Cerebellar cortex (tissue), 1 donor: Measurements from ENCODE around the gene ABCC9.

Source experiments
- DNase-seq: peaks from one replicate; pipeline ENCODE4 v3.0.0-alpha.2; 2015; ENCODE audit warnings: low spot score

The ABCC9 gene

GRCh38 chr12:21940549-21941505, at the start of gene ABCC9:
TSS of gene ABCC9 (minus strand) at chr12:21941426. CDS start at chr12:21936674, 4,752 bp downstream.
- DNase-seq, result no peak

DNA sequence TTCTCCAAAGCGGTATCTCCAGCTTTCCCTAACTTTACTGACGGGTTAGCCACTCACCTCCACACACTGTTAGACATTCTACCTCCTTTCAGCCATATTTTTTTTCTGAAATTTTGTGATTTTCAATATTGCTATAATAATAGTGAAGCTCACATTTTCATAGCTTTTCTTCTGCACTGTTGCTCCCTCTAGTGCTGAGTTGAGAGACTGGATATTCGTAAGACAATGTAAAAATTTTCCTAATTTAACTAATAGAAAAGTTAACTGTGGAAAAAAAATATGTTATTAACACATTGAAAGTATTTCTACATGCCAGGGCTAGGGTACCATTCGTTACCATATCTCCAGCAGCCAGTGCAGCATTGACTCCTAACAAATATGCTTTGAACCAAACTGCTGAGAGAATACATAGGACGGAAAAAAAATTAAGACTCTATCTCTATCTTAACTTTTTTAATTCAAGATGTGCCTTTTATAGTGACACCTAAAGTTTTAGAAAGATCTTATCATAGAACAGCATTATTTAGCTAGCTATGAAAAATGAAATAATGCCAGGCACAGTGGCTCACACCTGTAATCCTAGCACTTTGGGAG, 48.7 kb upstream of the ABCC9 start:
- peak; percentile 8 for DNase-seq

DNA sequence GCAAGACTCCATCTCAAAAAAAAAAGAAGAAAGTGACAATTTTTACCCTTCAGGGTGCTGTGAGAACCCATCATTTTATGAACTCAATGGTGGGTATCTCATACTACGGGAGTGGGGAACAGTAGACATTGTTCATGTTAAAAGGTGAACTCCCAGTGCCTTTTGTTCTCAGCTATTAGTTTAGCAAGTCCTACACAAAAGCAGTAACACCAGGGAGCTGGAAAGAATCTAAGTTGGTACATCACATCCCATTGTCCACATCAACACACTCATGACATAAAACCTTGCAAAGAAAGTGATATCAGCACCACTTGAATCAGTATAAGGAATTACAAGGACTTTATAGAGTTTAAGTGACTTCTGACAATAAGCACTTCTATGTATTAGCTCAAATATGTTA, 47.4 kb upstream of the ABCC9 start:
- no peak for DNase-seq

DNA sequence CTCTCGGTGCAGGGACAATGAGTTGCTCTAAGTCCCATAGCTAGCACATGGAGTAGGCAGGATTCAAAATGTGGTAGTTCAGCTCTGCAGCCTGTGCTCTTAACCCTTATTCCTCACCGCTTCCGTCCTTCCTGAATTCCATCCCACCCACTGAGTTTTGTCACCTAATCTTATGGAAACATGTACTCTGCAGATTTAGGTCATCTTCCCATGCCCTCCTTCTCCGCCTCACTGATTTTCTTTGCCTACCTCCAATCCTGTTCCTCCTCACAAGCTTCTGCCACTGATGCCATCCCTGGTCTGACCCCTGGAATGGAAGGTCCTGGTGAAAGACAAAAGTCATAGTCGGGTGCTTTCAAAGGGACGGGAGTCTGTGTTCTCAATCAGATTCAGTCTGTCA, 46.5 kb upstream of the ABCC9 start:
- DNase-seq, result no peak

DNA sequence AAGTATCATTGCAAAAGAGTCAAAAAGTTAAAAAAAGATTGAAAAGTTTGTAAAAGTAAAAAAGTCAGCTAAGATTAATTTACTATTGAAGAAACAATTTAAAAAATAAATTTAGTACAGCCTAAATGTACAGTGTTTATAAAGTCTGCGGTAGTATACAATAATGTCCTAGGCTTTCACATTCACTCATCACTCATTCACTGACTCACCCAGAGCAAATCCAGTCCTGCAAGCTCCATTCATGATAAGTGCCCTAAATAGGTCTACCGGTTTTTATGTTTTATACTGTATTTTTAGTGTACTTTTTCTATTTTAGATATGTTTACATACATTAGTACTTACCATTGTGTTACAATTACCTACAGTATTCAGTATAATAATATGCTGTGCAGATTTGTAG, 43.9 kb upstream of the ABCC9 start:
- DNase-seq, result no peak

DNA sequence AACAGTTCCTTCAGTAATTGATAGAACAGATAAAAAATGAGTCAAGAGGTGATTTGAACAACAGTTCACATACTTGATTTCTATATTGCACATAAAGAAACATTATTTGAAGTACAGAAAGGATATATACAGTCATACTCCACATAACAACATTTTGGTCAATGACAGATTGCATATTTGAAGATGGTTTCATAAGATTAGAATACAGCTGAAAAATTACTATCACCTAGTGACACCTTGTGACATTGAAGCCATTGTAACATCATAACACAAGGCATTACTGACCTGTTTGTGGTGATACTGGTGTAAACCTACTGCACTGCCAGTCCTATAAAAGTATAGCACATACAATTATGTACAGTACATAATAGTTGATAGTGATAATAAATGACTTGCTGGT, 43.1 kb upstream of the ABCC9 start:
- no peak for DNase-seq

- no peak for DNase-seq
Measured at GRCh38 chr12:21983095-21983494, 41.9 kb upstream of the ABCC9 start.

DNA sequence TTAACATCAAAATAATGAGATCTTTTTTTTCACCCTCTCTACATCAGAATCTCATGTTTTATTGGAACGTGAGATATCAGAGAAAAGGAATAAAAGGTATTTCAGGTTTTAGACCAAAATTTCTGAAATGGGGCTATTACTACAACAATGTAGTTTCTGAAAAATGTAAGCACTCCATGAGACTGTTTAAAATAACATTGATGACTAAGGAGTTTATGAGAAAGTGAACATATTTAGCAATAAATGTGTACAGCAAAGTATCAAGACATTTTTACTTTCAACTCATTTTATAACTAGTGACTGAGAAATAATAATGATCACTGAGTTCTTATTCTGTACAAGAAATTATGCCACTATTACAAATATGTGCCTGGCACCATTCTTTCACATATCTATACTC, 39.3 kb upstream of the ABCC9 start:
- DNase-seq, result no peak

DNA sequence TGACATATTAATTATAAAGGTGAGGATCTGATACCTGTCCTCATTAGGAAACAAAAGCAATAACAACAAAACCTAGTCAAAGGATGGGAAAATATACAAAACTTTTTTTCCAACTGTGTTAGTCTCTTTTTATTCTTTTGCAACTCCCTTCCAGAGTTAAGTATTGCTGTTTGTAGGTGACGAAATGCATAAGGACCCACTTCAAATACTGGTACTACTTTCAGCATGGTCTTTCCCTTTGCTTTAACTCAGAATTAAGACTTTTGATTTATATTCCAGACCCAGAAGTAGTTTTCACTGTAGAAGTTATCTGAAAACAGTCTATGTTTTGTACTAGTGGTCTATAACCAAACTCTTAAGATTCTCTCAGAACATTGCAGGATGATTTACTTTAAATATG, 34.1 kb upstream of the ABCC9 start:
- no peak for DNase-seq

- DNase-seq, result no peak
Measured at GRCh38 chr12:21973221-21973620, 32.0 kb upstream of the ABCC9 start.

- DNase-seq, result no peak
Measured at GRCh38 chr12:21972055-21972454, 30.8 kb upstream of the ABCC9 start.

- DNase-seq, result no peak
Measured at GRCh38 chr12:21971344-21971743, 30.1 kb upstream of the ABCC9 start.

GRCh38 chr12:21962821-21963220, 21.6 kb upstream of the ABCC9 start:
- no peak for DNase-seq

- DNase-seq, result no peak
Measured at GRCh38 chr12:21962236-21962635, 21.0 kb upstream of the ABCC9 start.

DNA sequence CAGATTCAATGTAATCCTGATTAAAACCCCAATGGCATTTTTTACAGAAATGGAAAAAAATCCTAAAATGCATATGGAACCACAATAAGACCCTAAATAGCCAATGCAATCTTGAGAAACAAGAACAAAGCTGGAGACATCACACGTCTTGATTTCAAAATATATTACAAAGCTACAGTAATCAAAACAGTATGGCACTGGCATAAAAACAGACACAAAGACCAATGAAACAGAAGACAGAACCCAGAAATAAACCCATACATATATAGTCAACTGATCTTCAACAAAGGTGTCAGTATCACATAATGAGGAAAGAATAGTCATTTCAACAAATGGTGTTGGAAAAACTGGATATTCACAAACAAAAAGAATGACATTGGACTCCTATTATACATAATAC, 9.4 kb upstream of the ABCC9 start:
- DNase-seq, result no peak

GRCh38 chr12:21949036-21949435, 7.8 kb upstream of the ABCC9 start:
- DNase-seq, result no peak

DNA sequence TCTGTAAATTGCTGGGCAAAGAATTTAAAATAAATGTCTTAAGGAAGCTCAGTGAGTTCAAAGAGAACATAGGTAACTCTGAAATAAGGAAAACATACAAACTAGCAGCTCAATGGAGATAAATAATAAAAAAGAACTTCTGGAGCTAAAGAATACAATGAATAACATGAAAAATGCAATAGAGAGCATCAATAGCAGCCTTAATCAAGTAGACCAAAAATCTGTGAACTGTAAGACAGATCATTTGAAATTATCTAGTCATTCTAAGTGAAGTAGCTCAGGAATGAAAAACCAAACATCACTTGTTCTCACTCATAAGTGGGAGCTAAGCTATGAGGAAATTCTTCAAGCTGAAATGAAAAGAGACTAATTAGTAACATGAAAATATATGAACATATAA, 5.8 kb upstream of the ABCC9 start:
- DNase-seq, result no peak

DNA sequence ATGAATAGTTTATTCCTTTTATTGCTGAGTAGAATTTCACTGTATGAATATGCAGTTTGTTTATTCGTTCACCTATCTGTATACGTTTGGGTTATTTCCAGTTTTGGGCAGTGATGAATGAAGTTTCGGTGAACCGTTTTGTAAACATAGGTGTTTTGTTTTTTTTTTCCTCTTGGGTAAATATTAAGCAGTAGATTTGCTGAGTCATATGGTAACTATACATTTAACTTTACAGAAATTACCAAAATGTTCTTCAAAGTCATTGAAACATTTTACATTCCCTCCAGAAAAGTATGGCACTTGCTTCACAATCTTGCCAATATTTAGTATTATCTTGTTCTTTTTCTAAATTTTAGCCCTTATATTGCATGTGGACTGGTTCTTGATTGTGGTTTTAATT, 3.8 kb upstream of the ABCC9 start:
- no peak for DNase-seq

GRCh38 chr12:21942377-21942703, 1.1 kb upstream of the ABCC9 start:
- DNase-seq, result no peak

DNA sequence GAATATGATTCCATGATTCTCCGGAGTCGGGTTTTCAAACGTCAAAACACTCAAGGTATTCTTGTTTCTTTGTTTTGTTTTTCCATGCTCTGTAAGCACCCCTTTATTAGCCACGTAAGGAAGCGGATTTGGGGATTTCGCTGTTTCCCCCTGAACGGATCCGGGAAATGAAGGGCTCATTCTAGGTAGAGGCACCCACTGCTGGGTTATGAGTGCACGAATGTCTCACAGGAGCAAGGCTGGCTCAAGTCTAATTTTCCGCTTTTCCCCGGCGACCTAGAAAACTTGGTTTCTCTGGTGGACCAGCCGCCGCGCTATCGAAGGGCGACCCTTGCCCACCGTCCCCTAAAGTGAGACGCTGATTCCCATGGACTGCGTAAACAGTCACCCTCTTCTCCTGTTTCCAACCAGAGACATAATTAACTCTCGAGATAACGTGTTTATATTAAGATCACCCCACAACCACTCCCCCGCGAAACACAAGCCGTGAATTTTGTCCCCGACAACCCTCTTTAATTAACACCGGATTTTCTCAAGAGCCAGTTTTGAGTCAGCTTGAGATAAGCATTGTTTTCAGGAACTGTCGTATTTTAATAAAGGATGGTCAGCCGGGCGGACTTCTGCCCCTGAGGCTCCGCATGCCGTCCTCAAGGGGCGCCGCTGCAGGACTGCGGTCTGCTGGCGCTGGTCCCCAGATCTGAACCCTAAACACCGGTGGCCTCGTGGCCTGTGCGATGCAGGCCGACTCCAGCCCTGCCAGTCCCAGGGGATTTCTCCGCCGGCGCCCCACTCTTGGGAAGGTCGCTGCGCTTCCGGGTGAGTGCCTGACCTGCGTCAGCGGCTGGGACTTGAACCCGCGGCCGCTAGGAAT, 515 bp upstream of the ABCC9 start:
- no peak for DNase-seq

- no peak for DNase-seq
Measured at GRCh38 chr12:21939435-21939834, 1.8 kb downstream of the ABCC9 start.

GRCh38 chr12:21938879-21939278, 2.3 kb downstream of the ABCC9 start:
- no peak for DNase-seq

DNA sequence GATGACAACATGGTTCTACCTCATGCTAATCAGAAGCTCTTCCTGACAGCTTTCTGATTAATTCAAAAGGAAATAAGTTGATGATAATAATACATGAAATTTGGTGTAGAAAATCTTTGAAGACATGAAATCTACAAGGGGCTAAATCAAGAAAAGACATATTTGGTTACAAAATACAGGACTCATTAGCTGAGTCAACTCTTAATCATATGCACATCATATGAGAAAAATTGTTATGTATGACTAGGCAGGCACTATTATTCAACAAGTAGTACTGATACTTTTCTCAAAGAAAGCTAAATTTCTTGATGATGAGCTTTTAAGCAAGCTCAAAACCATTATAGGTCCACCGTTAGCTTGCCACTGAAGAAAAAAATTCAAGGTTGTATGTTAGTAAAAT, 7.1 kb downstream of the ABCC9 start:
- no peak for DNase-seq
